NCI-H748 treated with DMSO at 0.1 percent for 48 hours (cell line): Measurements from ENCODE around the gene GBP6.
"Not testable (repeated sequence)": the region's sequence is repeated elsewhere in the genome, so short reads cannot be mapped to it uniquely, and the experiment has no call there.

Experiments
- DNase-seq: peaks from one replicate; lab custom pipeline; 2025; lab: John Stamatoyannopoulos, UW

GBP6 gene

DNA sequence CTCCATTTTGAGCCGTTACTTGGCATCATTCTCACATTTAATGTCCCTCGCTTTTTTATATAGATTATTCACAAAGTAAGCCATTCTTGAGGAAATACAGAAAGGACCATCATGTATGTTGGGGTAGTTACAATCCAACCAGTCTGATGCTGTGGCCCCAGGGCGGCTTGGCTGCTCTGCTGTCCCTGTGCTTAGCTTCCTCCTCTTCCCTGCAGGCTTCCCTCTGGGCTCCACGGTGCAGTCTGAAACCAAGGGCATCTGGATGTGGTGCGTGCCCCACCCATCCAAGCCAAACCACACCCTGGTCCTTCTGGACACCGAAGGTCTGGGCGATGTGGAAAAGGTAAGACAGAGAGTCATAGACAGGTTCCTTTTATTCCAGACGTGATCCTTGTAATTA is 5.5 kb downstream of the GBP6 start:
- no peak for DNase-seq

- not testable (repeated sequence) for DNase-seq
These were observed 10.0 kb downstream of the GBP6 start for GRCh38 chr1:89373810-89374209.

- DNase-seq: no peak
These were observed 14.1 kb downstream of the GBP6 start for GRCh38 chr1:89378001-89378400.

- no peak for DNase-seq
These were observed 17.8 kb downstream of the GBP6 start for GRCh38 chr1:89381618-89382017.

DNA sequence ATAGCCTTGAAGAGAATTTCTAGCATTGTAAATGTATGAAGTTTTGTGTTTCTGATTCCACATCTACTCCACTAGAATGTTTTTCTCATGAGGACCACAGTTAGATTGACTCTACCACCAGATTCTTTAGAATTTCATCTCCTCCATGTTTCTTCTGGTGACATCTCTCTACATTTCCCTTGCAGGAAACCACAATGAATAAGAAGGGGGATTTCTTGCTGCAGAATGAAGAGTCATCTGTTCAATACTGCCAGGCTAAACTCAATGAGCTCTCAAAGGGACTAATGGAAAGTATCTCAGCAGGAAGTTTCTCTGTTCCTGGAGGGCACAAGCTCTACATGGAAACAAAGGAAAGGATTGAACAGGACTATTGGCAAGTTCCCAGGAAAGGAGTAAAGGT is 18.6 kb downstream of the GBP6 start:
- no peak for DNase-seq

GRCh38 chr1:89383185-89383584 is 19.3 kb downstream of the GBP6 start:
- no peak for DNase-seq

- no peak for DNase-seq
These were observed 26.8 kb downstream of the GBP6 start for GRCh38 chr1:89390707-89391106.

DNA sequence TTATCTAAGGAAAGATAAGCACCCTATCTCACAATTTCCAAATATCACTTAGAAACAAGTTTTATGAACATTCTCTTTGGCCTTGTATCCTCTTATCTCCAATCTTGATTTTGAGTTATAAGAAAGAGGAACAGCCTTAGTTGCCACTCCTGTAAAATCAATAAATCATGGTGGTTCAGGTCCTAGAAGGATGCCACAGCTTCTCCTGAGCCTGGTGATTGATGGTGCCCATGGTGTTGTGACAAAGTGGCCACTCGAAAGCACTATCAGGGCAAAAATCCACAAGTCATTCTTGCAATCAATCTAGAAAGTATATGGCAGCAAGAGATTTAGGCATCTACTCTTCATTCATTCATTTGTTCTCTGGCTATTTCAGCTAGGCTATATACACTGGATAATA is 27.8 kb downstream of the GBP6 start:
- no peak for DNase-seq

GRCh38 chr1:89394851-89395250 is 31.0 kb downstream of the GBP6 start:
- DNase-seq: no peak

DNA sequence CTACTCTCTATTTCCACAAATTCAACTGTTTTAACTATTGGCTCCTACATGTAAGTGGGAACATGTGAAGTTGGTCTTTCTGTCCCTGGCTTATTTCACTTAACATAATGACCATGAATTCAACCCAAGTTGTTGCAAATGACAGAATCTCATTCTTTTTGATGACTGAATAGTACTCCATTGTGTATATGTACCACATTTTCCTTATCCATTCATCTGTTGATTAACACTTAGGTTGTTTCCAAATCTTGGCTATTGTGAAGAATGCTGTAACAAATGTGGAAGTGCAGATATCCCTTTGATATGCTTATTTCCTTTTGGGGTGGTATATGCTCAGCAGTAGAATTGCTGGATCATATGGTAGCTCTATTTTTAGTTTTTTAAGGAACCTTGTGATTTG is 33.0 kb downstream of the GBP6 start:
- DNase-seq: no peak

DNA sequence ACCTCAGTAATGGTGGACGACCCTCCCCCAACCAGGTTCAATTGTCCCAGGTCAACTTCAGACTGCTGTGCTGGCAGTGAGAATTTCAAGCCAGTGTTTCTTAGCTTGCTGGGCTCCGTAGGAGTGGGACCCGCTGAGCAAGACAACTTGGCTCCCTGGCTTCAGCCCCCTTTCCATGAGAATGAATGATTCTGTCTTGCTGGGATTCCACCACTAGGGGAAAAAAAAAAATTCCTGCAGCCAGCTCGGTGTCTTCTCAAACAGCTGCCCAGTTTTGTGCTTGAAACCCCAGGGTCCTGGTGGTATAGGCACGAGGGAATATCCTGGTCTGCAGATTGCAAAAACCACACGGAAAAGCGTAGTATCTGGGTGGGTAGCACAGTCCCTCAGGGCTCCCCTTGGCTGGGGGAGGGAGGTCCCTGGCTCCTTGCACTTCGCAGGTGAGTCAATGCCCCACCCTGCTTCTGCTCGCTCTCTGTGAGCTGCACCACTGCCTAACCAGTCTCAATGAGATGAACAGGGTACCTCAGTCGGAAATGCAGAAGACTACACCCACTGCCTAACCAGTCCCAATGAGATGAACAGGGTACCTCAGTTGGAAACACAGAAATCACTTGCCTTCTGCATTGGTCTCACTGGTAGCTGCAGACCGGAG is 41.5 kb downstream of the GBP6 start:
- DNase-seq: no peak

GRCh38 chr1:89407360-89407759 is 43.5 kb downstream of the GBP6 start:
- DNase-seq: no peak

GRCh38 chr1:89407768-89408167 is 43.9 kb downstream of the GBP6 start:
- DNase-seq: not testable (repeated sequence)

DNA sequence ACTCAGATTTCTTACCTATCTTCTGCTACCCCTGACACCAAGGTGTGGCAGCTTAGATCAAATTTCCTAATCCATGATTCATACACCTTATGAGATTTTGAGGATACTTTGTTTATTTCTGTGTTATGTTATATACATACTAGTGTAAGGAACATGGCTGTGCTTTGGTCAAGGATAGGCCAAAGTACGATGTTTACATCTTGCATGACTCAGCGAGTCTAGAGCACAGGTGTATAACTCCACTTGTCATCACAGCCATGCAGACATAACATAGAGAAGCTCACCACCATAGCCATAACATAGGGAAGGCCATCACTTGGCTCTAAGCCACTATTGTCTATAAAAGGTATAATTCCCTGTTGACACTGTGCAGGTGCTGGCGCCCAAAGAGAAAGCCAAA is 61.2 kb downstream of the GBP6 start:
- DNase-seq: peak; percentile 73

- no peak for DNase-seq
These were observed 65.2 kb downstream of the GBP6 start for GRCh38 chr1:89429062-89429461.

DNA sequence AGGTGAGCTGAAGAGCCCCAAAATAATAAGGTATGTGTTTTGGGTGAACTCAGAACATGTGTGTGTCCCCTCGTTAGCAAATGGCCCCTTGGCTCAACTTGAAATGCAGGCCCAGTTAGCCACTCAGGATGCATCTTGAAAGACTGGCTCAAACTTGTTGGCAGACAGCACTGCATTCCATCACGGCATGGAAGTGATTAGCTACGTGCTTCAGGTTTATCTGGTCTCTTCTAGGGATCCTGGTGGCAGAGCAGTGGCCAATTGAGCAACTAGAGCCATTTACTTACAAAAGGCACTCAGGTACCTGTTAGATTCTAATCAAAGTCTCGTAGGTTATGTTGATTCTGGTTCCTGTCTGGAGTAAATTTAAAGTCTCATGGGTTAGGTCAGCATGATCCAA is 65.8 kb downstream of the GBP6 start:
- DNase-seq: not testable (repeated sequence)

- no peak for DNase-seq
These were observed 69.6 kb downstream of the GBP6 start for GRCh38 chr1:89433421-89433820.

GRCh38 chr1:89434058-89434780 is 70.4 kb downstream of the GBP6 start:
- not testable (repeated sequence) for DNase-seq
